ENCODE measurements around the gene DNASE1L1.

The DNASE1L1 gene

DNA sequence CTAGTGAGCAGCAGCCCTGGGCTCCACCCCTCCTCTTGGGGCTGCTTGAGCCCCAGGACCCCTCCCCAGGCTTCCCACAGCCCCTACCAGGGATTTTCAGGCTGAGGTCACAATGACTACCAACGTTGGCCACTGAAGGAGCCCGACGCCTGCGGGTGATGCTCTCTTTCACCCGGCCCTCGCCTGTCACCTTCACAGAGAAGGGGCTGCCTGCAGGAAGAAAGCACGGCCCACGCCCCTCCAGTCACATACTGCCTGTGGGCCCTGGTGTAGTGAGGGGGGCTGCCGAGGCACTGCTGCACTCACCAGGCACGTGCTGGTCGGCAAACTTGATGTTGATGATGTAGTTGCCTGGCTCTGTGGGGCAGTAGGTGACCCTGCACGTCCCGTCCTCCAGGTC, 56.6 kb downstream of the DNASE1L1 start:
- ChIA-PET CTCF (no interaction called here), POLR2A (interaction anchor here (0.6 kb wide), 1 partner anchor 9 kb away, joined by 3 read pairs; no protein-coding TSS in a partner anchor)
- peaks cover 0 to 9% (median 6%) of the 10 kb centered on the region in 4 experiments for H3K4me1 ChIP-seq (ENCODE audit: control extremely low read depth in 1 of 4, control insufficient read depth in 4 of 4, insufficient read depth in 4 of 4, low read length in 3 of 4)
- H3K27ac ChIP-seq (ENCODE audit: insufficient read depth in 1 of 2, low read depth in 1 of 2, low read length in 2 of 2, poor library complexity in 1 of 2, severe bottlenecking in 2 of 2) = no peak overlapping the region
- H3K36me3 ChIP-seq (ENCODE audit: control insufficient read depth in 4 of 4, insufficient read depth in 4 of 4, low read length in 3 of 4) = peaks cover 4 to 92% (median 50%) of the 10 kb centered on the region in 4 experiments
- DNase-seq = no peak
- WGBS (ENCODE audit: insufficient coverage) = 98% methylated on average over 6 of the region's 13 CpGs
- no peaks in the 10 kb centered on the region for H3K9me3 ChIP-seq (ENCODE audit: control extremely low read depth in 1 of 5, control insufficient read depth in 4 of 5, insufficient read depth in 2 of 5, low read depth in 1 of 5, low read length in 4 of 5)
- H3K27me3 ChIP-seq (replicated peaks in 2 of 5; ENCODE audit: control insufficient read depth in 4 of 5, insufficient read depth in 5 of 5, low read length in 4 of 5) = peaks cover 0 to 7% (median 0%) of the 10 kb centered on the region in 5 experiments
- no peak overlapping the region for H3K4me3 ChIP-seq (ENCODE audit: control insufficient read depth in 1 of 7, extremely low read depth in 1 of 7, insufficient read depth in 4 of 7, low read depth in 2 of 7, low read length in 6 of 7)

DNA sequence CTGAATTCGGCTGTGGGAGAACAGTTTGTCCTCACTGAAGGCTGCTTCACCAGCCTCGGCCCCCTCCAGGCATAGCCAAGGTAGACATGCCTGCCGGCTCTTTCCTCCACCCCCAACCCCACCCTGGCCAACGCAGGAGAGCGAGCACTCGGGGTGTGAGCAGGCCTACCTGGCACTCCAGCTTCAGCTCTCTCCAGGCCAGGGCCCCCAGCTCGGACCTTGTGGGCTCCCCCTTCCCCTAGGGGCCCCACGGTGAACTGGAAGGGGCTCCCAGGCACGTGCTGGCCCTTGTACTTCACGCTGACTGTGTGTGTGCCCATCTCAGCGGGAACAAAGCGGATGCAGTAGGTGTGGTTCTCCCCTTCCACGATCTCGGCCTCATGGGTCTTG, 57.0 kb downstream of the DNASE1L1 start:
- H3K9me3 ChIP-seq (ENCODE audit: control extremely low read depth in 1 of 5, control insufficient read depth in 4 of 5, insufficient read depth in 2 of 5, low read depth in 1 of 5, low read length in 4 of 5) = no peaks in the 10 kb centered on the region
- ChIA-PET CTCF (no interaction called here), POLR2A (interaction anchor here (0.6 kb wide), 1 partner anchor 10 kb away, joined by 3 read pairs; no protein-coding TSS in a partner anchor)
- H3K4me3 ChIP-seq (ENCODE audit: control insufficient read depth in 1 of 7, extremely low read depth in 1 of 7, insufficient read depth in 4 of 7, low read depth in 2 of 7, low read length in 6 of 7) = no peak overlapping the region
- peaks cover 0 to 13% (median 11%) of the 10 kb centered on the region in 4 experiments for H3K4me1 ChIP-seq (ENCODE audit: control extremely low read depth in 1 of 4, control insufficient read depth in 4 of 4, insufficient read depth in 4 of 4, low read length in 3 of 4)
- DNase-seq = no peak
- peaks cover 4 to 87% (median 48%) of the 10 kb centered on the region in 4 experiments for H3K36me3 ChIP-seq (ENCODE audit: control insufficient read depth in 4 of 4, insufficient read depth in 4 of 4, low read length in 3 of 4)
- peaks cover 0 to 7% (median 0%) of the 10 kb centered on the region in 5 experiments for H3K27me3 ChIP-seq (replicated peaks in 2 of 5; ENCODE audit: control insufficient read depth in 4 of 5, insufficient read depth in 5 of 5, low read length in 4 of 5)
- 92% methylated on average over 14 of the region's 14 CpGs for WGBS (ENCODE audit: insufficient coverage)
- no peak overlapping the region for H3K27ac ChIP-seq (ENCODE audit: insufficient read depth in 1 of 2, low read depth in 1 of 2, low read length in 2 of 2, poor library complexity in 1 of 2, severe bottlenecking in 2 of 2)
